Lower leg skin (tissue), 4 donors: ENCODE results near the gene ZNF625. TPM values are rescaled to one million over a fixed set of nuclear protein-coding genes. Genes with fewer than 3 reads are reported as not detected.

Experiments
- DNase-seq, 2 donors: peaks; one replicate each; pipeline ENCODE4 v3.0.0-alpha.2; 2019; ENCODE audit warnings: low spot score in 2 of 2
- H3K4me3 ChIP-seq: fragments of 200-600 bp; sonication (generic); 2 replicates; pipeline ENCODE4 v1.5.1; 2017; ENCODE audit warnings: mild to moderate bottlenecking, low read depth; ENCODE audit not compliant: poor library complexity, severe bottlenecking
- CTCF ChIP-seq, 3 donors: fragments of 450-650 bp; IDR thresholded peaks; one replicate each; pipeline ENCODE4 v1.5.1; 2016; ENCODE audit warnings: antibody characterized with exemption in 3 of 3, mild to moderate bottlenecking in 3 of 3, moderate library complexity in 2 of 3
- POLR2A ChIP-seq, 2 donors: fragments of 450-650 bp; IDR thresholded peaks; one replicate each; pipeline ENCODE4 v1.6.1; 2016 to 2017; ENCODE audit warnings: antibody characterized with exemption in 2 of 2, mild to moderate bottlenecking in 1 of 2, moderate library complexity in 1 of 2
- WGBS, 2 donors: methylation state at CpG; one replicate each; pipeline ENCODE4 v1.1.5; 2018; 5-methylcytosine and 5-hydroxymethylcytosine counted together
- intact Hi-C: fragments of 100-400 bp; cut with DNase I; formaldehyde crosslinking; loops from one replicate; pipeline ENCODE4 v1.15.0; 2023; ENCODE audit warnings: low total_unique reads
- total RNA-seq, 4 donors: library from RNA; depleted of rRNA; stranded (reverse); fragments of >200 nt; gene quantifications; one replicate each; pipeline ENCODE4 v1.1.0, GENCODE V29; 2016

ZNF625 gene
- total RNA-seq, 4 donors from 2014 or later, result 1.6 to 9.2 (median 4.0) TPM

DNA sequence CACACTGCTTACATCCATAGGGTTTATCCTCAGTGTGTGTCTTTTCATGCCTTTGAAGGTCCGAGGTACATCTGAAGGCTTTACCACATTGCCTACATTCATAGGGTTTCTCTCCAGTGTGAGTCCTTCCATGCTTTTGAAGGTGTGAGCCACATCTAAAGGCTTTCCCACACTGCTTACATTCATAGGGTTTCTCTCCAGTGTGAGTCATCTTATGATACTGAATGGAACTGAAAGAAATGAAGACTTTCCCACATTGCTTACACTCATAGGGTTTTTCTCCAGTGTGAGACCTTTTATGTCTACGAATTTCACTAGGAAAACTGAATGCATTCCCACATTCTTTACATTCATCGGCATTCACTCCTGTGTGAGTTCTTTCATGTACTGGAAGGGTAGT is 23.5 kb downstream of the ZNF625 start:
- H3K4me3 ChIP-seq, result no peak overlapping the region
- DNase-seq, result no peak
- intact Hi-C loops, result loop anchor here (10.0 kb wide), 1 partner anchor 58 kb away; no protein-coding TSS in a partner anchor
- TF ChIP-seq CTCF (IDR thresholded peaks at IDR 0.05) (no peak), POLR2A (IDR thresholded peaks at IDR 0.05) (no peak)
- 96 to 97% methylated on average over 3 of the region's 3 CpGs for WGBS, 2 donors

- intact Hi-C loops, result no loop called here
- H3K4me3 ChIP-seq, result no peak overlapping the region
- WGBS, 2 donors, result 32 to 35% methylated on average over 2 of the region's 2 CpGs
- no peak for TF ChIP-seq POLR2A (IDR thresholded peaks at IDR 0.05)
- TF ChIP-seq CTCF (IDR thresholded peaks at IDR 0.05), result no peak
- DNase-seq, result no peak
Observed at GRCh38 chr19:12126707-12127106, 29.8 kb downstream of the ZNF625 start.

DNA sequence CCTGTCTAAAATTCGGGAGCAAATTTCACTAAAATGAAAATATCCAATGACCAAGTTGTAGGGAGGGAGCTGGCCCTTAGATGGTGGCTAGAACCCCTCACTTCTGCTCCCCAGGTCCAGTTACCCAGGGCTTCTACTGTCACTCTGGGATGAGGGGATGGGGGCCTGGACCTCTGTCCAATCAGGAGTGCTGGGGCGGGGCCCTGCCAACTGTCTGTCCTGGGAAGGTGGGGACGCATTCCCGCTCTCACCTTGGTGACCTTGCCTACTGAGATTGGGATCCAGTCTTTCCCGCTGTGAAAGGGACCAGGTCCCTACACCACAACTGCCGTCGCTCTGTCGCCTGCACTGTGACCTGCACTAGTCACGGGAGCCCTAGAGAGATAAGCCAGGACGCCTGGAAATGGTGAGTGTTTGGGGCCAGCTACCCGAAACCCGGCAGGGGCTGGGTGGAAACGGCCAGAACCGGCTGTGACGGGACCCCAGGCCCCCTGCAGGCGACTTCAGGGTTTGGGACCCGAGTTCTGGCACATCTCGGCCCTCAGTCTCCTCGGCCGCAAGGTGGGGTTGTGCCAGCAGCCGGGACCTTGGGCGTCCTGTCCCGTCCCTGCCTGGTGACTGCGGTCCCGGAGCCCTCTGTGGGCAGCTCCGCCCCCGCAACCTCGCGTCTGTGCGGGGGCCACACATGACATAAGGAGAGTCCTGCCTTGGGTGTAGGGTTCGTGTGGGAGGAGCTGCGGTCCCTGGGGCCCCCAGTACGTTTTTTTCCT is 39.1 kb downstream of the ZNF625 start:
- no peak overlapping the region for H3K4me3 ChIP-seq
- DNase-seq, result no peak
- 74 to 82% methylated on average over 29 to 32 of the region's 33 CpGs for WGBS, 2 donors
- TF ChIP-seq POLR2A (IDR thresholded peaks at IDR 0.05), result no peak
- TF ChIP-seq CTCF (IDR thresholded peaks at IDR 0.05), result no peak
- intact Hi-C loops, result no loop called here

DNA sequence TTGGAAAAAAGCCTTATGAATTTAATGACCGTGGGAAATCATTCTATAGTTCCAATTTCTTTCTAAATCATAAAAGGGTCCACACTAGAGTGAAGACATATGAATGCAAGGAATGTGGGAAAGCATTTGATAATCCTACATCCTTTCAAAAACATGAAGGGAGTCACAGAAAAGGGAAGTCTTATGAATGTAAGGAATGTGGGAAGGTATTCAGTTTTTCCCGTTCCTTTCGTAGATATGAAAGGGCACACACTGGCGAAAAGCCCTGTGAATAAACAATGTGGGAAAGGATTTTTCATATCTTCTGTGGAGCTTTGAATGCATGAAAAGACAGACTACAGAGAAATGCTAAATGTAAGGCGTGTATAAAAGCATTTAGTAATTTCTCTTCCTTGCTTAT is 43.4 kb downstream of the ZNF625 start:
- 88 to 93% methylated on average over 5 of the region's 5 CpGs for WGBS, 2 donors
- DNase-seq, result no peak
- intact Hi-C loops, result no loop called here
- H3K4me3 ChIP-seq, result no peak overlapping the region
- TF ChIP-seq CTCF (IDR thresholded peaks at IDR 0.05) (no peak), POLR2A (IDR thresholded peaks at IDR 0.05) (no peak)

- no peak overlapping the region for H3K4me3 ChIP-seq
- no peak for TF ChIP-seq POLR2A (IDR thresholded peaks at IDR 0.05)
- TF ChIP-seq CTCF (IDR thresholded peaks at IDR 0.05), result no peak
- 91 to 92% methylated on average over 8 of the region's 8 CpGs for WGBS, 2 donors
- DNase-seq, result no peak
- intact Hi-C loops, result no loop called here
Observed at GRCh38 chr19:12112701-12113100, 43.8 kb downstream of the ZNF625 start.
